ENCODE results near the gene TRIM24.

GRCh38 chr7:138429577-138430250 is 30.3 kb upstream of the TRIM24 start:
- TF ChIP-seq CTCF (IDR thresholded peaks at IDR 0.05) (no peak), EP300 (IDR thresholded peaks at IDR 0.05; ENCODE audit: low read depth) (no peak), POLR2AphosphoS5 (IDR thresholded peaks at IDR 0.05) (no peak), POLR2A (IDR thresholded peaks at IDR 0.05) (no peak)
